ENCODE measurements around the gene GMNN.

- TF ChIP-seq CTCF (conservative IDR thresholded peaks at IDR 0.05; ENCODE audit: low read length) (no peak), EZH2phosphoT487 (IDR thresholded peaks at IDR 0.05; ENCODE audit: borderline replicate concordance) (no peak)
These were observed 5.5 kb downstream of the GMNN start for GRCh38 chr6:24780206-24780605.

Data from Loucy (cell line).